HPDE6-E6E7 (cell line): Measurements from ENCODE around the gene TOX2.
A peak's percentile ranks its signal among the peaks of the same experiment; 100 is the strongest.

ENCODE experiments used
- DNase-seq: peaks from one replicate; pipeline ENCODE4 v3.0.0; 2011; ENCODE audit warnings: missing footprints; ENCODE audit errors: extremely low spot score

The TOX2 gene

GRCh38 chr20:44001667-44002596 is 87.3 kb downstream of the TOX2 start:
- DNase-seq = no peak

- no peak for DNase-seq
Observed at GRCh38 chr20:44002861-44003260, 88.2 kb downstream of the TOX2 start.

- DNase-seq = no peak
Observed at GRCh38 chr20:44003609-44004008, 89.0 kb downstream of the TOX2 start.

GRCh38 chr20:44004306-44004915 is 89.8 kb downstream of the TOX2 start:
- DNase-seq = no peak

GRCh38 chr20:44005661-44006060 is 91.0 kb downstream of the TOX2 start:
- no peak for DNase-seq

GRCh38 chr20:44006126-44006525 is 91.5 kb downstream of the TOX2 start:
- DNase-seq = no peak

GRCh38 chr20:44006578-44006977 is 91.9 kb downstream of the TOX2 start:
- DNase-seq = no peak

GRCh38 chr20:44008806-44009678 is 94.4 kb downstream of the TOX2 start:
- DNase-seq = no peak

- DNase-seq = no peak
Observed at GRCh38 chr20:44009679-44009992, 95.0 kb downstream of the TOX2 start.

GRCh38 chr20:44010162-44010704 is 95.6 kb downstream of the TOX2 start:
- DNase-seq = no peak

- DNase-seq = no peak
Observed at GRCh38 chr20:44011251-44011940, 96.7 kb downstream of the TOX2 start.

- DNase-seq = no peak
Observed at GRCh38 chr20:44012466-44013226, 98.0 kb downstream of the TOX2 start.

- DNase-seq = no peak
Observed at GRCh38 chr20:44014807-44015732, 100.4 kb downstream of the TOX2 start.

- DNase-seq = no peak
Observed at GRCh38 chr20:44015733-44016103, 101.1 kb downstream of the TOX2 start.

- DNase-seq = no peak
Observed at GRCh38 chr20:44016525-44016924, 101.9 kb downstream of the TOX2 start.

GRCh38 chr20:44017211-44017610 is 102.6 kb downstream of the TOX2 start:
- no peak for DNase-seq

- DNase-seq = no peak
Observed at GRCh38 chr20:44017905-44018258, 103.2 kb downstream of the TOX2 start.

GRCh38 chr20:44018259-44018941 is 103.7 kb downstream of the TOX2 start:
- peak; percentile 95 for DNase-seq

- DNase-seq = no peak
Observed at GRCh38 chr20:44018942-44019637, 104.4 kb downstream of the TOX2 start.
